Measurements from ENCODE around the gene OR6V1.
A peak's percentile ranks its signal among the peaks of the same experiment; 100 is the strongest.

Gene OR6V1, protein sequence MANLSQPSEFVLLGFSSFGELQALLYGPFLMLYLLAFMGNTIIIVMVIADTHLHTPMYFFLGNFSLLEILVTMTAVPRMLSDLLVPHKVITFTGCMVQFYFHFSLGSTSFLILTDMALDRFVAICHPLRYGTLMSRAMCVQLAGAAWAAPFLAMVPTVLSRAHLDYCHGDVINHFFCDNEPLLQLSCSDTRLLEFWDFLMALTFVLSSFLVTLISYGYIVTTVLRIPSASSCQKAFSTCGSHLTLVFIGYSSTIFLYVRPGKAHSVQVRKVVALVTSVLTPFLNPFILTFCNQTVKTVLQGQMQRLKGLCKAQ

DNA sequence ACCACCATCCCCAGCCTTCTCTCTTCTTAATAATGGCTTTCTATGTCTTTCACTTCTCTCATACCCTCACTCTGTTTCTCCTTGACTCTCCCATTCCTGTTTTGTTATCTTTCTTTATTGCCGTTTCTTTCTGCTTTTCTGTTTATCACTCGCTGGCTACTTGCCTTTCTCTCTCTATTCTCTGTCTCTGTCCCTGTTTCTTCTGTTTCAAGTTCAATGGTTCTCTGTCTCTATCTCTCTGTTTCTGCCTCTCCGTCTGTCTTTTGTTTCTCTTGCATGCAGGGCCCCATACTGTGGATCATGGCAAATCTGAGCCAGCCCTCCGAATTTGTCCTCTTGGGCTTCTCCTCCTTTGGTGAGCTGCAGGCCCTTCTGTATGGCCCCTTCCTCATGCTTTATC, at the start of gene OR6V1:
TSS of gene OR6V1 (plus strand) at position 301 of the 400 bp plus-strand sequence. CDS start at position 301, 0 bp downstream.
- no peak for ATAC-seq (ENCODE audit: low read depth)
- TF ChIP-seq, protein P1, sequence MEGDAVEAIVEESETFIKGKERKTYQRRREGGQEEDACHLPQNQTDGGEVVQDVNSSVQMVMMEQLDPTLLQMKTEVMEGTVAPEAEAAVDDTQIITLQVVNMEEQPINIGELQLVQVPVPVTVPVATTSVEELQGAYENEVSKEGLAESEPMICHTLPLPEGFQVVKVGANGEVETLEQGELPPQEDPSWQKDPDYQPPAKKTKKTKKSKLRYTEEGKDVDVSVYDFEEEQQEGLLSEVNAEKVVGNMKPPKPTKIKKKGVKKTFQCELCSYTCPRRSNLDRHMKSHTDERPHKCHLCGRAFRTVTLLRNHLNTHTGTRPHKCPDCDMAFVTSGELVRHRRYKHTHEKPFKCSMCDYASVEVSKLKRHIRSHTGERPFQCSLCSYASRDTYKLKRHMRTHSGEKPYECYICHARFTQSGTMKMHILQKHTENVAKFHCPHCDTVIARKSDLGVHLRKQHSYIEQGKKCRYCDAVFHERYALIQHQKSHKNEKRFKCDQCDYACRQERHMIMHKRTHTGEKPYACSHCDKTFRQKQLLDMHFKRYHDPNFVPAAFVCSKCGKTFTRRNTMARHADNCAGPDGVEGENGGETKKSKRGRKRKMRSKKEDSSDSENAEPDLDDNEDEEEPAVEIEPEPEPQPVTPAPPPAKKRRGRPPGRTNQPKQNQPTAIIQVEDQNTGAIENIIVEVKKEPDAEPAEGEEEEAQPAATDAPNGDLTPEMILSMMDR (IDR thresholded peaks at IDR 0.05; ENCODE audit: poor library complexity, severe bottlenecking), result no peak
- no peak for DNase-seq (ENCODE audit: low spot score)

GRCh38 chr7:143002898-143003297, 49.2 kb upstream of the OR6V1 start:
- Histone ChIP-seq H3K27me3 (ENCODE audit: insufficient read depth, poor library complexity, severe bottlenecking) (peaks cover 3% of the 10 kb centered on the region), H3K9me3 (ENCODE audit: severe bottlenecking) (no peaks in the 10 kb centered on the region), H3K36me3 (ENCODE audit: low read depth) (no peaks in the 10 kb centered on the region), H3K4me1 (ENCODE audit: insufficient read depth, poor library complexity, severe bottlenecking) (no peaks in the 10 kb centered on the region), H3K27ac (ENCODE audit: poor library complexity, severe bottlenecking) (no peak overlapping the region), H3K4me3 (ENCODE audit: severe bottlenecking) (no peak overlapping the region)
- ATAC-seq (ENCODE audit: low read depth) (0 out of 3 replicates have a peak, but pooled peaks have one; percentile 25), DNase-seq (ENCODE audit: low spot score) (no peak)
- TF ChIP-seq, protein P1 (IDR thresholded peaks at IDR 0.05; ENCODE audit: poor library complexity, severe bottlenecking), result no peak

More for the DNA sequence above, at the start of gene OR6V1:
- no peaks in the 10 kb centered on the region for H3K9me3 ChIP-seq (ENCODE audit: severe bottlenecking)
- no peaks in the 10 kb centered on the region for H3K36me3 ChIP-seq (ENCODE audit: low read depth)
- no peak within 1 kb of the TSS for H3K4me3 ChIP-seq (ENCODE audit: severe bottlenecking)
- H3K27me3 ChIP-seq (ENCODE audit: insufficient read depth, poor library complexity, severe bottlenecking), result no peaks in the 10 kb centered on the region
- H3K4me1 ChIP-seq (ENCODE audit: insufficient read depth, poor library complexity, severe bottlenecking), result no peaks in the 10 kb centered on the region
- H3K27ac ChIP-seq (ENCODE audit: poor library complexity, severe bottlenecking), result no peak within 1 kb of the TSS

- Histone ChIP-seq H3K27ac (ENCODE audit: poor library complexity, severe bottlenecking) (no peak overlapping the region), H3K9me3 (ENCODE audit: severe bottlenecking) (no peaks in the 10 kb centered on the region), H3K36me3 (ENCODE audit: low read depth) (no peaks in the 10 kb centered on the region), H3K27me3 (ENCODE audit: insufficient read depth, poor library complexity, severe bottlenecking) (peaks cover 3% of the 10 kb centered on the region), H3K4me3 (ENCODE audit: severe bottlenecking) (peak overlapping the region; percentile 8), H3K4me1 (ENCODE audit: insufficient read depth, poor library complexity, severe bottlenecking) (no peaks in the 10 kb centered on the region)
- TF ChIP-seq, protein P1 (IDR thresholded peaks at IDR 0.05; ENCODE audit: poor library complexity, severe bottlenecking), result peak; percentile 85
- ATAC-seq (ENCODE audit: low read depth) (peak; percentile 39; the same call in 2 of the 3 replicates), DNase-seq (ENCODE audit: low spot score) (no peak)
Observed at GRCh38 chr7:143003393-143004051, 48.6 kb upstream of the OR6V1 start.

- Histone ChIP-seq H3K27ac (ENCODE audit: poor library complexity, severe bottlenecking) (no peak overlapping the region), H3K27me3 (ENCODE audit: insufficient read depth, poor library complexity, severe bottlenecking) (peaks cover 3% of the 10 kb centered on the region), H3K4me3 (ENCODE audit: severe bottlenecking) (no peak overlapping the region), H3K9me3 (ENCODE audit: severe bottlenecking) (no peaks in the 10 kb centered on the region), H3K4me1 (ENCODE audit: insufficient read depth, poor library complexity, severe bottlenecking) (no peaks in the 10 kb centered on the region), H3K36me3 (ENCODE audit: low read depth) (no peaks in the 10 kb centered on the region)
- TF ChIP-seq, protein P1 (IDR thresholded peaks at IDR 0.05; ENCODE audit: poor library complexity, severe bottlenecking), result no peak
- ATAC-seq (ENCODE audit: low read depth), result no peak
- no peak for DNase-seq (ENCODE audit: low spot score)
Observed at GRCh38 chr7:143005632-143006260, 46.4 kb upstream of the OR6V1 start.

Measured in RWPE2 (cell line).